NCI-H2227 (cell line): ENCODE data around the gene CDC42EP4.
A peak's percentile ranks its signal among the peaks of the same experiment; 100 is the strongest.
"Not testable (repeated sequence)": the region's sequence is repeated elsewhere in the genome, so short reads cannot be mapped to it uniquely, and the experiment has no call there.

Source experiments
- DNase-seq: peaks from one replicate; lab custom pipeline; 2025; ENCODE audit not compliant: unreplicated experiment; lab: John Stamatoyannopoulos, UW

Gene CDC42EP4

DNA sequence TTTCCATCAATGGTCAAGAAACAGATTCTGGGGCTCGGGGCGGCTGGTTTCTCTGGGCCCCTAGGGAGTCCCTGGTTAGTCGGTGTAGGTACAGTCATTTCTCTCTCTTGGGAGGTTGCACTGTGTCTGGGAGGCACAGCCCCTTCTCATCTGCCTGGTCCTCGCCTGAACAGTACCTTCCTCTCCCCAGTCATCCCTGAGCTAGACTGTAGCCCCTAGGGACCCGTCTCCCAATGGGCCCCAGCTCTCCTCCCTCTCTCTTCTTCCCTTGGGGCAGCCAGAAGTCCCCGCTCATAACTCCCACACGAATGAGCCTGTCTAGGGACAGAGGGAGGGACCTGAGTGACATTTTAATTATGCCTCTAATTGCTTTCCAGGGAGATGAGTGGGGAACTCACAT lies 29.9 kb downstream of the CDC42EP4 start:
- no peak for DNase-seq

DNA sequence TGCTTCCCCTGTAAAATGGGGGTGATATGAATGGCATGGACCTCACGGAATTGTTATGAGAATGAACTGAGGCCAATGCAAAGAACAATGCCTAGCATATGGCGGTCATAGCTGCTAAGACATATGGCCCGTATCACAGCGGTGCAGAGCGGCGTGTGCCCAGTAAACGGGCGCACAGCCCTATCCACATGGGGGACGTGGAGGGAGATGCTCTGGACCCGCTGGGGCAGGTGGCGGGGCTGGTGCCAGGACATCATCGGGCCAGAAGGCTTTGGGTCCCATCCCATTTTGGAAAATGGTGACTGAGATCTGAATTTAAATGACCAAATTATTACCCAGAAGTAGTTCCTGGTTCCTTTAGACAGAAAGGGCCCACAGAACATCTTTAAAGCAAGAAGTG lies 31.6 kb downstream of the CDC42EP4 start:
- no peak for DNase-seq

DNA sequence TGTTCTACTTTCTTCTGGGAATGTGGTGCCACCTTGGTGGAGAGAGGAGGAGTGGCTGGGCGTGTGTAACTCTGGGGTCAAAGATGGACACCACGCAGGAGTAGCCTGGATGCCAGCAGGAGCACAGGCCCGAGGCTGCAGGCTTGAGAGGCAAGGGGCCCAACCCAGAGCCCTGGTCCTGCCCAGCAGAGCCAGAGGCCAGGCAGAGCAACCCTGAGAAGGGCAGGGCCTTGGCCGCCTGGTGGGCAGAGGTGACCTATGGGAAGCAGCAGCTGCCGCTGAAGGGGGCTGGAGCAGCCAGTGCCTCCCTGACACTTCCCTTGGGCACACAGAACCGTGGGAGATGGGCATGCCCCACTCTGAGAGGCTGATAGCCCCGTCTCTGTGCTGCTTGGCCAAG lies 32.1 kb downstream of the CDC42EP4 start:
- no peak for DNase-seq

DNA sequence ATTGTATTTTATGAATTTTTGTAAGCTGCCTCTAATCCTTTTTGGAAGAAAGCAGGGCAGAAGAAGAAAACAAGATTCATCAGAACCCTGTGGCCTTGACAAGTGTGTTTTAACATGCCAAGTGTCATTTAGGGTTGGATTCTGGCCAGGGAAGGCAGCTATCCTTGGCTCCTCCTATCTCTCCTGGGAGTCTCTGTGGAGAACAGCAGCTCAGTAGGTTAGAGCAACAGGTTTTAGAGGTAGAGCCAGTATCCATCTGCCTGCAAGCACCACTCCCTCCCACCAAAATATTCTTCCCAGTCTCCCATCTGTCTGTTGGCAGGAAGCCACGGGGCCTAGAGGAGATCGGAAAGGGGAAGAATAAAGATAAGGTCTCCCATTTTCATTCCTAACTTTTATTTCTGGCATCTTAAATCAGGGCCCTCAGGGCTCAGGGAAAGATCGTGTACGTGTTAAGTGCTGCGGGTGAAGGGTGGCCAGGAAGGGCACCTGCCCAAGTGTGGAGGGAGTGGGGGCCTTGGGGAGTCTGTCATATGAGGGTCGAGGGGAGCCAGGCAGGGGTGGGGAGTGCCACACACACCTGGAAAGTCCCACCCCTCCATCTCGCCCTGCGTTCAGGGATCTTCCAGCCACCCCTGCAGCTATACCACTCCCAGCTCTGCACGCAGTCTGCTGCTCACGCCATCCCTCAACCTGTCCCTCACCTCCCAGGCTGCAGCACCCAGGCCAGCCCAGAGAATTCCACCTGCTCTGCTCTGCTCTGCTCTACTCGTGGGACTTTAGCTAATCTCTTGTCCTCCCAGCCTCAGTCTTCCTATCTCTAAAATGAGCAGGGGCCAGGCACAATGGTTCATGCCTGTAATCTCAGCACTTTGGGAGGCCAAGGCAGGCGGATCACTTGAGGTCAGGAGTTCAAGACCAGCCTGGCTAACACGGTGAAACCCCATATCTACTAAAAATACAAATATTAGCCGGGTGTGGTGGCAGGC lies 33.0 kb downstream of the CDC42EP4 start:
- DNase-seq, result peak; percentile 47

DNA sequence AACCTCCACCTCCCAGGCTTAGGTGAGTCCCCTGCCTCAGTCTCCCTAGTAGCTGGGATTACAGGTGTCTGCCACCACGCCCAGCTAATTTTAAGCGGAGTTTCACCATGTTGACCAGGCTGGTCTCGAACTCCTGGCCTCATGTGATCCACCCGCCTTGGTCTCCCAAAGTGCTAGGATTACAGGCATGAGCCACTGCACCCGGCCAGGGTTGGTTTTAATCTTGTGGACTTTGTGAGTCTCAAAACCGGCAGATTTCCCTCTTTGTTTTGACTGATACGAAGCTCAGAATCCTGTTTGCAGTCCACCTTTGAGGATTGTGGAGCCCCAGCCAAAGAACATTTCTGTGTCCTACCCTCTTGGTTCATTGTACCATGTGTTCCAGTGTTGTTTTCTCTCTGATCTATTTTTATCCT lies 33.7 kb downstream of the CDC42EP4 start:
- no peak for DNase-seq

DNA sequence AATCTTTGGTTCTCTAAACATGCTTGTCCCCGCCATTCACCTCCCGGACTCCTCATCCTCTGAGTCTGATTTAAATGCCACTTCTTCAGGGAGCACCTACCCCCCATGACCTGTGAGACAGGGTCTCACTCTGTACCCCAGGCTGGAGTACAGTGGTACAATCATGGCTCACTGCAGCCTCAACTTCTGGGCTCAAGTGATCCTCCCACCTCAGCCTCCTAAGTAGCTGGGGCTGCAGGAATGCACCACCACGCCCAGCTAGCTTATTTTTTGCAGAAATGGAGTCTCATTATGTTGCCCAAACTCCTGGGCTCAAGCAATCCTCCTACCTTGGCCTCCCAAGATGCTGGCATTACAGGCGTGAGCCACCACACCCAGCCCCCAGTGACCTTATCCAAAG lies 37.3 kb downstream of the CDC42EP4 start:
- DNase-seq, result no peak

DNA sequence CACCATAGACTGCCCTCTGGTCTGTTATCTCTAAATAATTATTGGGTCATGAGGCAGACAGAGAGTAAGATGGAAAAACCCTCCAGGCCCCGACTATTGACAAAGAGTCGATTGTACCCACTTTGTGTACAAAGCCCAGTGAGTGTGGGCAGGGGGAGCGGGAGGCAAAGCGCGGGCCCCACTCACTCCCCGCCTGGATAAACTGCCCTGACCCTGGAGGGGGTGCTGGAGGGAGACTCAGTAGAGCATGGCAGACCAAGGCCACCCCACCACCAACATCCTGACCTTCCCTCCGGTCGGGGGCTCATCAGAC lies 38.9 kb downstream of the CDC42EP4 start:
- no peak for DNase-seq

DNA sequence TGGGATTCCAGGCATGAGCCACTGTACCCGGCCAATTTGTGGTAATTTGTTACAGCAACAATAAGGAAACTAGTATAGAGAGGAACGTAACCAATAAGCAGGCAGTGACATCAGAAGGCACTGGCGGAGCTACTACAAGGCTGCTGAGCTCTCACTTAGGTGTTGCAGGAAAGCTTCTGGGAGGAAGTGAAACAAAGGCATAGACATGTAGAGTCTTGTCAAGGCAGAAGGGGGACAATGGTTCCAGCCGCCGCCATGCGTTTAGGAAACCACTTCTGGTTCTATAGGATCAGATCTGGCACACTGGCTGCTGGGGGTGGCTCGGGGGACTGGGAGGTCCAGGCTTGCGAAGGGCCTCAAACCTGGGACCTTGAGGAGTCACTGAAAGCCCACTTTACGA lies 40.7 kb downstream of the CDC42EP4 start:
- DNase-seq, result no peak

DNA sequence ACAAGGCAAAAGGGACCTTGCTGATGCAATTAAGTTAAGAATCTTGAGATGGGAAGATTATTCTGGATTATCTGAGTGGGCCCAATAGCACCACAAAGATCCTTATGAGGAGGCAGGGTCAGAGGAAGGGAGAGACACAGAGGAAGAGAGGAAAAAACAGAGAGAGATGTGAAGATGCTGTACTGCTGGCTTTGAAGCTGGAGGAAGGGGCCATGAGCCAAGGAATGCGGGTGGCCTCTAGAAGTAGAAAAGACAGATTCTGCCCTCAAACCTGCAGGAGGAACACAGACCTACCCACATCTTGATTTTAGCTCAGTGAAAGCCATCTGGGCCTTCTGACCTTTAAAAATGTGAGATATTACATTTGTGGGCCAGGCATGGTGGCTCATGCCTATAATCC lies 42.0 kb downstream of the CDC42EP4 start:
- no peak for DNase-seq

DNA sequence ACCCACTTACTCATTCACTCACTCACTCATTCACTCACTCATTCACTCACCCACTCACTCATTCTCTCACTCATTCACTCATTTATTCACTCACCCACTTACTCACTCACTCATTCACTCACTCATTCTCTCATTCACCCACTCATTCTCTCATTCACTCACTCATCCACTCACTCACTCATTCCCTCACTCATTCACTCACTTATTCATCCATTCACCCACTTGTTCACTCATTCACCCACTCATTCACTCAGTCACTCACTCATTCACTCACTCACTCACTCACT lies 42.5 kb downstream of the CDC42EP4 start:
- no peak for DNase-seq

DNA sequence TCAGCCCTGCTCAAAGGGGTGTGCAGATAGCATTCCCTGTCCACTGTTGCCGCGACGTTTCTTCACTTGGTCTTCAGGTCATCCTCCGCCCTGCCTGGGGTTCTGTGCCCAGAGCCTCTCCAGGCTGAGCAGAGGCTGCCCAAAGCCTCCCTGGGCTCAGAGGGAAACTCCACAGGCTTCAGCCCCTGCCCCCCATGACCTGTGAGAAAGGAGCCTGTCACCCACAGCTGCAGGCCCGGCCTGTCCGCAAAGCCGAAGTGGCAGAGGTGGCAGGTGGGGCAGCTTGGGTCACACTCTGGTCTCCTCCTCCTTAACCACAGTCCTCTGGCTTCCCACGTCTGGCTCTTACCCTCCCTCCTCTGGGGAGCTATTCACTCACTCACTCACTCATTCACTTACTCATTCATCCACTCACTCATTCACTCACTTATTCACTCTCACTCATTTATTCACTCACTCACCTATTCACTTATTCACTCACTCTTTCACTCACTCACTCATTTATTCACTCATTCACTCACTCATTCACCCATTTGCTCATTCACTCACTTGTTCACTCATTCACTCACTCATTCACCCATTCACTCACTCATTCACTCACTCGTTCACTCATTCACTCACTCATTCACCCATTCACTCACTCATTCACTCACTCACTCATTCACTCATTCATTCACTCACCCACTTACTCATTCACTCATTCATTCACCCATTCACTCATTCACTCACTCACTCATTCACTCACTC lies 43.0 kb downstream of the CDC42EP4 start:
- DNase-seq, result no peak

DNA sequence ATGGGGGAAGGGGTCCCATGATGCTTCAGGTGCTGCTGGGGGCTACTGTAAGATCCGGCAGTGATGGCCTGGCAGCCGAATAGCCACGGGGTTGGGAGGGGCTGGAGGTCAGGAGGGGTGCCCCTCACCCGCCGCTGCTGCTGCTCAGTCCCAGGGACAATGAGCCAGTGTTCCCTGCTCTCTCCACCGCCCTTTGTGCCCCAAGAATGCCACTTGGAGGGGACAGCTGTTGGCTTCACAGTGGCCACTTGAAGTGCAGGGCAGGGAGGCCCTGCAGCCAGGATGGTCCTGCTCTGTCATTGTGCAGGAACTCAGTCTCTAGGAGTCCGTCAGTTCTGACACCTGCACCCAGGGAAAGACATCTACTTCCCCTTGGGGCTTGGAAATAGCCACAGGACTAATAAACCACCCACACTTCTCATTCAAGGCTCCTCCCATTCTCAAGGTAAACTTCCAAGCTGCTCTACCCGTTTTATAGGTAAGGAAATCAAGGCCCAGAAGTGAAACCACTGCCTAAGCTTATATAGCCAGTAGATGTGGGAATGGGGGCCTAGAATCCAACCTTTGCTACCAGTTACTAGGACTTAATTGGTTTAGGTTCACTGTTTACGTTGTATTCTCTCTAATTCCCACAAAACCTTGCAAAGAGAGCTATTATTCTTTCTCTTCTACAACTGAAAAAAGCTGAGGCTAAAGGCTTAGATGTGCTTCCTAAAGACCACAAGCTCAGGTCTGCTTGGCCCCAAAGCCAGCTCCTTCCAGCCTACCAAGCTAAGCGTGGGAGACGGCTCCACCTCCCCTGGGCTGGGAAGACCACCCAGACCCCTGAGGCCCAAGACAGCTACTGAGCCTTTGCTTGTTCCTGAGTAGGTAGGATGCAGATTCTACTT lies 43.9 kb downstream of the CDC42EP4 start:
- no peak for DNase-seq

DNA sequence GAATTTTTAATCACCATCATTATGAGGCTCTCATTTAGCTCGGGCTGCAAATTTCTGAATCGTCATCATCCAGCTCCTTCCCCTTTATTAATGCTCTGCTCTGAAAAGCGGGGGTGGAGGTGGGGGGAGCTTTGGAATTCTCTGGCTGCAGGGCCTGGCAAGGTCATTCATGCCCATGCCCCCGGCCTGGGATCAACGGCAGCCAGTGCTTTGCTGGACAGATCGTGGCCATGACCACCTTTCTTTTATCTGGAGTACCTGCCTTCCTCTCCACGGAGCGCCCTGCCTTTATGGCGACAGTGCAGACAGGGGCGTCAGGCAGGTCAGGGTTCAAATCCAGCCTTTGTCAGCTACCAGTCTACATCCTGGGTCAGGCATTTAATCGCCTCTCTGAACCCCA lies 45.0 kb downstream of the CDC42EP4 start:
- DNase-seq, result no peak

DNA sequence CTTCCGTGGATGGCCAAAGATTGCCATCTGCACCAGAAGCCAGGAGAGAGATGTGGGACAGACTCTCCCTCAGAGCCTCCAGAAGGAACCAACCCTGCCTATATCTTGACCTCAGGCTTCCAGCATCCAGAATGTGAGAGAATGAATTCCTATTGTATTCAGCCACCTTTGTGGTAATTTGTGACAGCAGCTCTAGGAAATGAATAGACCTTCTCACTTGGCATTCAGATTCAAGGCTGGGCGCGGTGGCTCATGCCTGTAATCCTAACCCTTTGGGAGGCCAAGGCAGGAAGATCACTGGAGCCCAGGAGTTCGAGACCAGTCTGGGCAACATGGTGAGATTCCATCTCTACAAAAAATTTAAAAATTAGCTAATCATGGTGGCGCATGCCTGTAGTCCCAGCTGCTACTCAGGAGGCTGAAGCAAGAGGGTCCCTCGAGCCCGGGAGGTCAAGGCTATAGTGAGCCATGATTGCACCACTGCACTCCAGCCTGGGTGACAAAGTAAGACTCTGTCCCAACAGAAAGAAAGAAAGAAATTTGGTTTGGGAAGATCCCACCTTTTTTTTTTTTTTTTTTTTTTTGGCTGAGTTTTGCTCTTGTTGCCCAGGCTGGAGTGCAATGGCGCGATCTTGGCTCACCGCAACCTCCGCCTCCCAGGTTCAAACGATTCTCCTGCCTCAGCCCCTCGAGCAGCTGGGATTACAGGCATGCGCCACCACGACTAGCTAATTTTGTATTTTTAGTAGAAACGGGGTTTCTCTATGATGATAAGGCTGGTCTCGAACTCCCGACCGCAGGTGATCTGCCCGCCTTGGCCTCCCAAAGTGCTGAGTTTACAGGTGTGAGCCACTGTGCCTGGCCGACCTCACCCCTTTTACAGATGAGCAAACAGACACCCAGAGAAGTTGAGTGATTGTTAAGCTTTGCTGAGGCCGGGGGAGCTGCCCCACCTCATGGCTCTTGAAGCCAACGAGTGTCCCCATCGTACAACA lies 45.9 kb downstream of the CDC42EP4 start:
- no peak for DNase-seq

DNA sequence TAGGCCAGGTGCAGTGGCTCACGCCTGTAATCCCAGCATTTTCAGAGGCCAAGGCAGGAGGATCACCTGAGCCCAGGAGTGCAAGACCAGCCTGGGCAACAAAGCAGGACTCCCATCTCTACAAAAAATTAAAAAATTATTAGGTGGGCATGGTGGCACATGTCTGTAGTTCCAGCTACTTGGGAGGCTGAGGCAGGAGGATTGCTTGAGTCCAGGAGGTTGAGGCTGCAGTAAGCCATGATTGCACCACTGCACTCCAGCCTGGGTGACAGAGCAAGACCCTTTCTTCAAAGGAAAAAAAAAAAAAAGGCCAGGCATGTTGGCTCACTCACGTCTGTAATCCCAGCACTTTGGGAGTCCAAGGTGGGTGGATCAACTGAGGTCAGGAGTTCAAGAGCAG lies 47.4 kb downstream of the CDC42EP4 start:
- not testable (repeated sequence) for DNase-seq

DNA sequence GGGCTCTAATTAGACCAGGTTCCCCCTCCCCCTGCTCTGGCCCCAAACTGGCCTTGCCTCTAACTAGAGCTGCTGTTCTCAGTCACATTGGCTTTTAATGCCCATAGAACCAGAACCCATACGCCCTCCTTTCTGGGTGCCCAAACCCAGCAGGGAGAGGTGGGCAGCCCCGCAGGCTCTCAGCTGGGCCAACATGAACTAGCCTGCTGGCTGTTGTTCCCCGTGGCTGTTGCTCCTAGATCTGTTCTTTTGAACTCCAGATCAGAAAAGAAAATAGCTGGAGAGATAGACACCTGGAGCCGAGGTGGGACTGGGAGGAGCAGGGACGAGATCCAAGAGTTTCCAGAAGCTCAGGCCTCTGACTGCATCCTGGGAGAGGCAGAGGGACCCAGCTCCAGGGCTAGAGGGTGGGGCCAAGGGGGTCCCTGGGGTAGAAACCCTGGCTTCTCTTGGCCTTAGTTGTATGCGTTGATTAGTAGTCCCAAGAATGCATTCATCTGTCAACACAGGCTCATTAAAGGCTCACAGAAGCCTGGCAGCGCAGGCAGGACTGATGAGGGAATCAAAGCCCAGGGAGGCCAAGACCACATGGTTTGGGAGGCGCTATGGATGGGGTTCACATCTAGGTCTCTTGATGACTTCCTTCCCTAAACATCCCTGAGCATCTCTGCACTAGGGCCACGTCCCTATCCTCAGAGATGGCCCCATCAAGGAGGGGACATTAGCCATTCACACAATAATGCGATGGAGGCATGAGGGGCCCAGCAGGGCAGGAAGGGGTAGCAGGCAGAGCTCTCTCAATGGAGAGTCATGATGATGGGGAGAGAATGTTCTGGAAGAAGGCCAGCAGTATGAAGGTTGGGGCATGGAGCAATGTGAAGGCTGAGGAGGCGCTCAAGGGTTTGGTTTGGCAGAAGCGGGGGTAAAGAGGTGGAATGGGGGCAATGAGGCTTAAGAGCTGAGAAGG lies 48.8 kb downstream of the CDC42EP4 start:
- DNase-seq, result no peak

DNA sequence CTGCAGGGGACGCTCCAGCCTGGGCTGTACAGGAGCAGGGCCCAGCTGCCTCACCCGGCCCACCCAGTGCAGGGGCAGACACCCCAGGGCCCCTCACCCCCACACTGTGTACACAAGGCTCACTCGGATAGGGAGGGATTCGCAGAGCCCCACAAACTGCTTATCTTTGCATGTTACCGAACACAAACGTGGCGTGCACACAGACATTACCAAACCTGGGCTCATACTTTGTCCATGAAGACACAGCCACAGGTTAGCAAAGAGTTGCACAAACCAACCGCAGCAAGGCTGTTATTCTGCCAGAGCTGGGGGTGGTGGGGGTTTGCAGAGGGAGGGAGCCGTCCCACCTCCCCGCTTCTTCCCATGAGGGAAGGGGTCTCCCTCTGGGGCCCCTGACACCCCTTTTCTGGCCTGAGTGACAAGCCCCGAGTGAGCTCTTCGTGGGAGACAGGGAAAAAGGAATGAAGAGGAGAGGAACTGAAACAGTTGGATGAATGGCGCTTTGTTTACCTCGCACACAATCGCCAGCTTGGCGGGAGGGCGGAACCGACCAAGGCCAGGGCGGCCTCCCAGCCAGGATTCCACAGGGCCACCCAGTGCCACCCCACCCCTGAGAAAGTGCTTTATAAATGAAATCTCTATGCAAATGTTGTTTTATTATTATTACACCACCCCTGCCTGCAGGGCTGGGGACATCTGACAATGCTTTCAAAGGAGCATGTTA lies 49.7 kb downstream of the CDC42EP4 start:
- no peak for DNase-seq

DNA sequence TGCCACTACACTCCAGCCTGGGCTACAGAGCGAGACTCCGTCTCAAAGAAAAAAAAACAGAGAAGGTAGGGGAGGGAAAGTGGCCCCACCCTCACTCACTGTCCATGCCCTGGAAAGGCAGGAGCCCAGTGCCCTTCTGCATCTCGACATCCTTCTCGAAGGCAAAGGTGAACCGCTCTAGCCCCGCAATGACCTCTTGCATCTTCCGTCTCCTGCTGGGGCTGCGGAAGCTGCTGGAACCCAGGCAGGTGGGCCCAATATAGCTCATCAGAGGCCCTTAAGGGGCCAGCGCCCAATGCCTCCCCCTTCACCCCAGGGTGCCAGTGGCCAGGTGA lies 50.2 kb downstream of the CDC42EP4 start, which contains the start of gene CPSF4L:
TSS of gene CPSF4L (minus strand) at position 264 of the 335 bp plus-strand sequence. CDS start at position 202, 62 bp downstream.
- no peak for DNase-seq

DNA sequence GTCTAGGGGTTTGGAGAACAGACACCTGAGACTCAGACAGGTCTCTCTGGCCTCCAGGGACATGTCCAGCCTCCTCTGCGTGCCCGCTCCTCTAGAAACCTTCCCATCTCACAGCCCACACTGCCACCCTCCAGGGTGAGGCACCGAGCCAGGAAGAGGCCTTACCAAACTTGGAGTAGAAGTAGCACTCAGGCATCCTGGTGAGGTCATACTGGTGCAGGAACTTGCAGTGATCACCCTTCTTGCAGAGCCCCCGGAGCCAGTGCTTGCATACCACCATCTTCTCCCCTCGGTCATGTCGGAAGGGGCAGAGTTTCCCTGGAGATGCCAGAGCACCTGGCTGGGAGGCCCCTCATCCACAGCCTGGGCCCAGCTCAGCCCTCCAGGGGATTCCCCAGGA lies 54.3 kb downstream of the CDC42EP4 start:
- no peak for DNase-seq
